ENCODE data around the gene CNOT6.

Gene CNOT6

DNA sequence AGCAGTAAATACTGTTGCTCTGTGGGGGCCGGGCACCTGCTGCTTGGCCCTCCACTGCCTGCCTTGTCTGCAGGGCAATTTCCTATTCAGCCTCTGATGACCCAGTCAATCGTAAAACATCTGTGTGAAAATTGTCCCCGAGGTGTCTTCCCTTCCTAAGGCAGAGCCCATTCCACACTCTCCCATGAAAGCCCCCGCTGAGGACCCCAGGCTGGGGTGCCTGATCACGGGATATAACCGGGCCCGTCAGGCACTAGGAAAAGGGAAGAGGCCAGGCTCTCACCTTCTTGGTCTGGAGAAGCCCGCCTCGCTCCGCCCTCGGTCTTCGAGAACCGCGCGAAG is 124.3 kb downstream of the CNOT6 start:
- H3K9me3 ChIP-seq (ENCODE audit: control insufficient read depth, insufficient read depth, low read depth, low read length), result no peaks in the 10 kb centered on the region
- H3K4me3 ChIP-seq (ENCODE audit: low read depth, low read length), result peak overlapping the region; percentile 46
- H3K4me1 ChIP-seq (ENCODE audit: control insufficient read depth, insufficient read depth, low read length), result no peaks in the 10 kb centered on the region; the same call in 1 of the 2 replicates
- TF ChIP-seq HOXD13 (CRISPR knock-in tag; IDR thresholded peaks at IDR 0.05; ENCODE audit: borderline replicate concordance) (no peak), ZBTB48 (tag by site-specific recombination; IDR thresholded peaks at IDR 0.05) (no peak), GLIS1 (tag by site-specific recombination; IDR thresholded peaks at IDR 0.05) (peak; percentile 29; the same call in 1 of the 2 replicates), ZNF423 (tag by site-specific recombination; IDR thresholded peaks at IDR 0.05) (peak; percentile 86), ZNF239 (tag by site-specific recombination; IDR thresholded peaks at IDR 0.05) (no peak), KLF8 (tag by site-specific recombination; IDR thresholded peaks at IDR 0.05) (0 out of 2 replicates have a peak, but pooled peaks have one; percentile 27), ZNF610 (tag by site-specific recombination; IDR thresholded peaks at IDR 0.05; ENCODE audit: borderline replicate concordance) (no peak), SALL2 (tag by site-specific recombination; IDR thresholded peaks at IDR 0.05; ENCODE audit: borderline replicate concordance) (no peak), ZNF600 (tag by site-specific recombination; IDR thresholded peaks at IDR 0.05) (no peak), ZIC2 (tag by site-specific recombination; IDR thresholded peaks at IDR 0.05) (peak; percentile 83), EGR2 (tag by site-specific recombination; IDR thresholded peaks at IDR 0.05; ENCODE audit: low read depth) (peak; percentile 27; the same call in 1 of the 2 replicates), ZNF362 (tag by site-specific recombination; IDR thresholded peaks at IDR 0.05) (no peak), GLIS2 (tag by site-specific recombination; IDR thresholded peaks at IDR 0.05) (peak; percentile 56), ZNF335 (tag by site-specific recombination; conservative IDR thresholded peaks at IDR 0.05) (peak; percentile 96), ZNF426 (tag by site-specific recombination; IDR thresholded peaks at IDR 0.05) (no peak), SCRT2 (tag by site-specific recombination; IDR thresholded peaks at IDR 0.05) (peak; percentile 59), ZFP37 (tag by site-specific recombination; IDR thresholded peaks at IDR 0.05) (peak; percentile 46; the same call in 1 of the 2 replicates), GFI1B (tag by site-specific recombination; IDR thresholded peaks at IDR 0.05) (no peak), ZNF768 (tag by site-specific recombination; IDR thresholded peaks at IDR 0.05) (no peak), ZBTB17 (tag by site-specific recombination; IDR thresholded peaks at IDR 0.05) (no peak)
- TF ChIP-seq, protein P1, sequence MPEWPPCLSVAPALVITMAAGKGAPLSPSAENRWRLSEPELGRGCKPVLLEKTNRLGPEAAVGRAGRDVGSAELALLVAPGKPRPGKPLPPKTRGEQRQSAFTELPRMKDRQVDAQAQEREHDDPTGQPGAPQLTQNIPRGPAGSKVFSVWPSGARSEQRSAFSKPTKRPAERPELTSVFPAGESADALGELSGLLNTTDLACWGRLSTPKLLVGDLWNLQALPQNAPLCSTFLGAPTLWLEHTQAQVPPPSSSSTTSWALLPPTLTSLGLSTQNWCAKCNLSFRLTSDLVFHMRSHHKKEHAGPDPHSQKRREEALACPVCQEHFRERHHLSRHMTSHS (tag by site-specific recombination; IDR thresholded peaks at IDR 0.05), result no peak
- TF ChIP-seq, protein P2, sequence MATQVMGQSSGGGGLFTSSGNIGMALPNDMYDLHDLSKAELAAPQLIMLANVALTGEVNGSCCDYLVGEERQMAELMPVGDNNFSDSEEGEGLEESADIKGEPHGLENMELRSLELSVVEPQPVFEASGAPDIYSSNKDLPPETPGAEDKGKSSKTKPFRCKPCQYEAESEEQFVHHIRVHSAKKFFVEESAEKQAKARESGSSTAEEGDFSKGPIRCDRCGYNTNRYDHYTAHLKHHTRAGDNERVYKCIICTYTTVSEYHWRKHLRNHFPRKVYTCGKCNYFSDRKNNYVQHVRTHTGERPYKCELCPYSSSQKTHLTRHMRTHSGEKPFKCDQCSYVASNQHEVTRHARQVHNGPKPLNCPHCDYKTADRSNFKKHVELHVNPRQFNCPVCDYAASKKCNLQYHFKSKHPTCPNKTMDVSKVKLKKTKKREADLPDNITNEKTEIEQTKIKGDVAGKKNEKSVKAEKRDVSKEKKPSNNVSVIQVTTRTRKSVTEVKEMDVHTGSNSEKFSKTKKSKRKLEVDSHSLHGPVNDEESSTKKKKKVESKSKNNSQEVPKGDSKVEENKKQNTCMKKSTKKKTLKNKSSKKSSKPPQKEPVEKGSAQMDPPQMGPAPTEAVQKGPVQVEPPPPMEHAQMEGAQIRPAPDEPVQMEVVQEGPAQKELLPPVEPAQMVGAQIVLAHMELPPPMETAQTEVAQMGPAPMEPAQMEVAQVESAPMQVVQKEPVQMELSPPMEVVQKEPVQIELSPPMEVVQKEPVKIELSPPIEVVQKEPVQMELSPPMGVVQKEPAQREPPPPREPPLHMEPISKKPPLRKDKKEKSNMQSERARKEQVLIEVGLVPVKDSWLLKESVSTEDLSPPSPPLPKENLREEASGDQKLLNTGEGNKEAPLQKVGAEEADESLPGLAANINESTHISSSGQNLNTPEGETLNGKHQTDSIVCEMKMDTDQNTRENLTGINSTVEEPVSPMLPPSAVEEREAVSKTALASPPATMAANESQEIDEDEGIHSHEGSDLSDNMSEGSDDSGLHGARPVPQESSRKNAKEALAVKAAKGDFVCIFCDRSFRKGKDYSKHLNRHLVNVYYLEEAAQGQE (tag by site-specific recombination; IDR thresholded peaks at IDR 0.05), result no peak
- peak overlapping the region; percentile 78; the same call in 1 of the 2 replicates for H3K27ac ChIP-seq (ENCODE audit: extremely low read depth, low read depth, low read length)
- ChIA-PET POLR2A (no interaction called here), CTCF (interaction anchor here (0.5 to 1.5 kb wide), 22 partner anchors 9 to 1924 kb away, joined by 3 to 16 read pairs (median 3); no protein-coding TSS in a partner anchor)
- H3K36me3 ChIP-seq (ENCODE audit: control insufficient read depth in 2 of 2, insufficient read depth in 1 of 2, low read length in 2 of 2), result peaks cover 0 to 22% of the 10 kb centered on the region in 2 experiments; a peak in 1 of 3 replicates
